ENCODE results near the gene ABTB1. TPM values are rescaled to one million over a fixed set of nuclear protein-coding genes. Genes with fewer than 3 reads are reported as not detected.
A peak's percentile ranks its signal among the peaks of the same experiment; 100 is the strongest.

ABTB1 gene
- total and polyA plus RNA-seq, 9 of the 15 experiments (the other 6 are each of a cell fraction or from before 2014, with no cell fraction given): 0.04 to 2.3 (median 0.55) TPM; not detected in 1

GRCh38 chr3:127697551-127698240 is 24.9 kb downstream of the ABTB1 start (continued):
- TF ChIP-seq PCBP1 (IDR thresholded peaks at IDR 0.05; ENCODE audit: low read depth, low read length, poor library complexity, severe bottlenecking) (no peak), USF2 (CRISPR knock-in tag; IDR thresholded peaks at IDR 0.05) (peak; percentile 94), CREB3L1 (IDR thresholded peaks at IDR 0.05; ENCODE audit: borderline replicate concordance, low read depth) (peak; percentile 44; the same call in 1 of the 2 replicates), RB1 (IDR thresholded peaks at IDR 0.05; ENCODE audit: low read depth) (no peak), USF1 (CRISPR knock-in tag; IDR thresholded peaks at IDR 0.05) (peak; percentile 95), ZNF668 (CRISPR knock-in tag; IDR thresholded peaks at IDR 0.05) (0 out of 2 replicates have a peak, but pooled peaks have one; percentile 20), RAD51 (IDR thresholded peaks at IDR 0.05; ENCODE audit: borderline replicate concordance, low read depth) (peak; percentile 96), MNT (conservative IDR thresholded peaks at IDR 0.05) (no peak), NFRKB (IDR thresholded peaks at IDR 0.05; ENCODE audit: low read depth) (no peak), NFYB (IDR thresholded peaks at IDR 0.05; ENCODE audit: extremely low read depth, insufficient read length) (peak; percentile 75), ZFX (CRISPR knock-in tag; IDR thresholded peaks at IDR 0.05) (0 out of 2 replicates have a peak, but pooled peaks have one; percentile 15), SIX5 (IDR thresholded peaks at IDR 0.05; ENCODE audit: borderline replicate concordance in 1 of 2, insufficient read depth in 1 of 2, low read depth in 1 of 2, low read length in 2 of 2) (peak; percentile 72 to 73), ETS1 (conservative IDR thresholded peaks at IDR 0.05; ENCODE audit: control insufficient read depth, low read depth, low read length) (peak; percentile 42; the same call in 1 of the 2 replicates), ZNF174 (CRISPR knock-in tag; IDR thresholded peaks at IDR 0.05) (no peak), UBTF (IDR thresholded peaks at IDR 0.05; ENCODE audit: borderline replicate concordance in 1 of 2, low read depth in 2 of 2, low read length in 2 of 2) (no peak), ZNF507 (tag; conservative IDR thresholded peaks at IDR 0.05) (no peak), SIRT6 (IDR thresholded peaks at IDR 0.05; ENCODE audit: low read depth, low read length) (no peak), FOXK2 (conservative IDR thresholded peaks at IDR 0.05 in 1 of 2, IDR thresholded peaks at IDR 0.05 in 1 of 2; ENCODE audit: low read depth in 2 of 2) (0 out of 4 replicates have a peak, but pooled peaks of 1 of the 2 experiments have one; percentile 47)

All from K562 (cell line).